NCI-H345 (cell line): ENCODE results near the gene PTPRF.
"Not testable (repeated sequence)": the region's sequence is repeated elsewhere in the genome, so short reads cannot be mapped to it uniquely, and the experiment has no call there.

Experiments used
- DNase-seq: peaks from one replicate; lab custom pipeline; 2025; lab: John Stamatoyannopoulos, UW

PTPRF gene

DNA sequence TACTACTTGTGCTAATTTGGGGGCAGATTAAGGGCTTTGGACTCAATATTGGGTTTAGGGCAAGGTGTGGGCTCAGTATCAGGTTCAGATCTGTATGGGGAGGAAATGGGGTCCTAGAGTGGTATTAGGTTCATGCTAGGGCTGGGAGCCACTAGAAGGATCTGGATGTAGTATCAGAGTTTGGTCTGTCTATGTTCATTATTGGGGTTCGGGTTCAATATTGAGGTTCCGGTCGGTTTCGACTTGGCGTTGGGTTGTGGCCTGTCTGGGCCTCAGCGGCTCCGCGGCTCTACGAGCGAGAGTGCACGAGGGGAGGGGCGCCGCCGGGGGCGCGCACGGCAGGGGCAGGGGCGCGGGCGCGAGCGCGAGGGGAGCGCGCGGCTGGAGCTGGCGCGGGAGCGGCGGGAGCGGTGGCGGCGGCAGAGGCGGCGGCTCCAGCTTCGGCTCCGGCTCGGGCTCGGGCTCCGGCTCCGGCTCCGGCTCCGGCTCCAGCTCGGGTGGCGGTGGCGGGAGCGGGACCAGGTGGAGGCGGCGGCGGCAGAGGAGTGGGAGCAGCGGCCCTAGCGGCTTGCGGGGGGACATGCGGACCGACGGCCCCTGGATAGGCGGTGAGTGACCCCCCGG is at the start of gene PTPRF:
PTPRF (plus strand) TSS at position 401 of the 624 bp plus-strand sequence. CDS start 14,193 bp downstream, outside the sequence.
- peak; percentile 76 for DNase-seq

DNA sequence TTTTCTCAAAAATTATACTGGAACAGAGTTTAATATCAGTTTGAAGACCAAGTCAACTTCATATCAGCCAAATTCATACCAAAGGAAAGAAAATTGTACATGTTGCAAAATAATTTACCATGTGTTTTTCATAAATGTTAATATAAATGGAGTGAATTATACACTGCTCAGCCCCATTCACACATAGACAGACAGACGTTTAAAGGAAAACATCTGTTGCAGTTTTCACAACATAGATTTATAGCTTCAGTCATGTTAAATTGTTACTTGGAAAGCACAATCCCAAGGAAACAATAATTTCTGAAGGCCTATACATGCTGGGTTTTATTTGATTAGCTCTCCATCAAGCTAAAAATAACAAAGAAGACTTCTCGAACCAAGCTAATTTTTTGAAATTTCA is 49.2 kb upstream of the PTPRF start:
- no peak for DNase-seq

DNA sequence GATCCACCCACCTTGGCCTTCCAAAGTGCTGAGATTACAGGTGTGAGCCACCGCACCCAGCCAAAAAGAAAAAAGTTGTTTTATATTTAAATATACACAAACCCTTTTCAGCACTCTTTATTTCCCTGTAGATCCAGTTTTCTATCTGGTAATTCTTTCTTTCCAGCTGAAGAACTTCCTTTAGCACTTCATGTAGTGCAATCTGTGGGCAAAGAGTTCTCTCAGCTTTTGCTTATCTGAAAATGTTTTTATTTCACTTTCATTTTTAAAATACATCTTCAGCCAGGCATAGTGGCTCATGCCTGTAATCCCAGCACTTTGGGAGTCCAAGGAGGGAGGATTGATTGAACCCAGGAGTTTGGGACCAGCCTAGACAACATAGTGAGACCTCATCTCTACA is 48.5 kb upstream of the PTPRF start:
- no peak for DNase-seq

DNA sequence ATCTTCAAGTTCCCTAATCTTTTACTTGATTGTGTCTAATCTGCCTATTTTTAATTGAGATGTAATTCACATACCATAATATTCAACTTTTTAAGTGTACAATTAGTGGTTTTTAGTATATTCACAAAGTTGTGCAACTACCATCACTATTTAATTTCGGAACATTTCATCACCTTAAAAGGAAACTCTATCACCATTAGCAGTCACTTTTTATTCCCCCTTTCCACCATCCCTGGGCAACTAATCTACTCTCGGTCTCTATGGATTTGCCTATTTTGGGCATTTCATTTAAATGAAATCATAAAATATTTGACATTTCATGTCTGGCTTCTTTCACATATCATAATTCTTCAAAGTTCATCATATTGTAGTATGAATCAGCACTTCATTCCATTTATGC is 46.3 kb upstream of the PTPRF start:
- no peak for DNase-seq

GRCh38 chr1:43488165-43488564 is 42.5 kb upstream of the PTPRF start:
- no peak for DNase-seq

DNA sequence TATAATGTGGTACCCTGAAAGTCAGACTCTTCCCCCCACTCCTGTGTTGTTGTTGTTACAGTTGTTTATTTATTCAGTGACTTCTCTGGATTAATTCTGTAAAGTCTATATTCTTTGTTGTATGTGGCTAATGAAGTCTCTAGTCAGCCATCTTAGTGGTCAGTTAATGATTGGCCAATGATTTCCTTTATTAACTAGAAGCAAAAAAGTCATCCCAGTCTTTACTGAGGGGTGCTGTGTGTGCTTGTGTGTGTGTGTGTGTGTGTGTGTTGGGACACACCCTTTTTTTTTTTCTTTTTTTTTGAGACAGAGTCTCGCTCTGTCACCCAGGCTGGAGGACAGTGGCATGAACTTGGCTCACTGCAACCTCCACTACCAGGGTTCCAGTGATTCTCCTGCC is 39.6 kb upstream of the PTPRF start:
- no peak for DNase-seq

- DNase-seq: no peak
Observed at GRCh38 chr1:43492826-43493225, 37.9 kb upstream of the PTPRF start.

- no peak for DNase-seq
Observed at GRCh38 chr1:43493661-43494450, 36.8 kb upstream of the PTPRF start.

- no peak for DNase-seq
Observed at GRCh38 chr1:43495204-43495603, 35.5 kb upstream of the PTPRF start.

DNA sequence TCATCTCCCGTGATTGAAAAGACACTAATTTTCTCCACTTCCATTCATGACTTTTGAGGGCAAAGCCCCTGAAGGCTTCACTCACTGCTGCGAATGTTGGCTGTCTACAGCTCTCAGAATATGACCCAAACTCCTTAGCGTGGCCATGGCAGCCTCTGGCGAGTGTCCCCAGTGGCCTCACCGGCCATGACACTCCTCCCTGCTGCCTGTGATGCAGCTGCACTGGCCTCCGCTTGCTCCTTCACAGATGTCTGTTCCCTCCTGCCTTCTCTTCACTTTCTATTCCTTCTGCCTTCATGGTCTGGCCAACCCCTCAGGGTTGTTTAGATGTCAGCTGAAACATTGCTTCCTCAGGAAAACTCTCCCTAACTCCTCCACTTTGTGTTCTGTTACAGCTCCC is 30.8 kb upstream of the PTPRF start:
- DNase-seq: no peak

DNA sequence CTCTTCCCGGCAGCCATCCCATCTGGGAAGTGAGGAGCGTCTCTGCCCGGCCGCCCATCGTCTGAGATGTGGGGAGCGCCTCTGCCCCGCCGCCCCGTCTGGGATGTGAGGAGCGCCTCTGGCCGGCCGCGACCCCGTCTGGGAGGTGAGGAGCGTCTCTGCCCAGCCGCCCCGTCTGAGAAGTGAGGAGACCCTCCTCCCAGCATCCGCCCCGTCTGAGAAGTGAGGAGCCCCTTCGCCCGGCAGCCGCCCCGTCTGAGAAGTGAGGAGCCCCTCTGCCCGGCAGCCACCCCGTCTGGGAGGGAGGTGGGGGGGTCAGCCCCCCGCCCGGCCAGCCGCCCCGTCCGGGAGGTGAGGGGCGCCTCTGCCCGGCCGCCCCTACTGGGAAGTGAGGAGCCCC is 28.9 kb upstream of the PTPRF start:
- not testable (repeated sequence) for DNase-seq

DNA sequence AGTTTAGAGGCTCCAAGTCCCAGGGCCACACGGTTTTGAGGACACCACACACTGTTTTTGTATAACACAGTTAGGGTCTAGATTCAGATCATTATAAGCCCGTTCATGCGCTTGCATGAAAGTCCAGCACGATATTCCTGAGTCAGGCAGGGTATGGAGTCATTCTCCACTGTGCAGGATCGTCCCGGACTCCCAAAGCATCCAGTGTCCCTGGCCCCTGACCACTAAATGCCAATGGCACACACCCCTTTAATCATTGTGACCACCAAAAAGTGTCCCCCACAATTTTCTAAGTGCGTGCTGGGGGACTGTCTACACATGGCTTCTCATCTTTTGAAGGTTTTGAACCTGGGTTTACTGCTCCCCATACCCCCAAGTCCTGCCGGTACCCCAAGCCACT is 27.1 kb upstream of the PTPRF start:
- DNase-seq: no peak

- DNase-seq: no peak
Observed at GRCh38 chr1:43505077-43505780, 25.5 kb upstream of the PTPRF start.

GRCh38 chr1:43506233-43506632 is 24.4 kb upstream of the PTPRF start:
- DNase-seq: peak; percentile 12

- no peak for DNase-seq
Observed at GRCh38 chr1:43507296-43508295, 23.1 kb upstream of the PTPRF start.

DNA sequence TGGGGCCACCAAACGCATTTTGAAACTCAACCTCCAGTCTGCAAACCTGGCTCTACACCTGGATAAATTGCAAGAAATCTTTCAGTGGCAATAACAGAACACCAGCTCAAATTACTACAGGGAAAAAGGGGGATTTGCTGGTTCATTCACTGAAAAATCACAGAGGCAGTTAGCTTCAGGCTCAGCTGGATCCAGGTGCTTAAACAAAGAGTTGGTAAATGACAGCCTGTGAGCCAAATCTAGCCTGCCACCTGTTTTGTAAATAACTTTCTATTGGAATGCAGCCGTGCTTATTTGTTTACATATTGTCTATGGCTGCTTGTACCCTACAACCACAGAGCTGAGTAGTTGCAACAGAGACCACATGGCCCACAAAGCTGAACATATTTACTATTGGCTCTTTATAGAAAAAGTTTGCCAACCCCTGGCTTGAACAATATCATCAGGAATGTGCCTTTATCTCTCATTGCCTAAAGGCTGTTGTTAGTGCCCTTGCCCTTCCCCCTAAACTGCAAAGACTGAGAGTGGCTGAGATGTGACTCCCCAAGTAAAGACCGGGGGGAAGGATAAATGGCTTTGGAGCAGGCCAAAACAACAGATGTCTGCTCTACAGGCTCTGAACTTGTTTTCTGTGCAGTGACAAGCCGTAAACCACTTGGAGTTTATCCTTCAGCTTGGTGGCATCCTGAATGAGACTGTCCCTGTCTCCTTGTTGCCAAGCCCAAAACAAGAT is 21.5 kb upstream of the PTPRF start:
- DNase-seq: no peak

DNA sequence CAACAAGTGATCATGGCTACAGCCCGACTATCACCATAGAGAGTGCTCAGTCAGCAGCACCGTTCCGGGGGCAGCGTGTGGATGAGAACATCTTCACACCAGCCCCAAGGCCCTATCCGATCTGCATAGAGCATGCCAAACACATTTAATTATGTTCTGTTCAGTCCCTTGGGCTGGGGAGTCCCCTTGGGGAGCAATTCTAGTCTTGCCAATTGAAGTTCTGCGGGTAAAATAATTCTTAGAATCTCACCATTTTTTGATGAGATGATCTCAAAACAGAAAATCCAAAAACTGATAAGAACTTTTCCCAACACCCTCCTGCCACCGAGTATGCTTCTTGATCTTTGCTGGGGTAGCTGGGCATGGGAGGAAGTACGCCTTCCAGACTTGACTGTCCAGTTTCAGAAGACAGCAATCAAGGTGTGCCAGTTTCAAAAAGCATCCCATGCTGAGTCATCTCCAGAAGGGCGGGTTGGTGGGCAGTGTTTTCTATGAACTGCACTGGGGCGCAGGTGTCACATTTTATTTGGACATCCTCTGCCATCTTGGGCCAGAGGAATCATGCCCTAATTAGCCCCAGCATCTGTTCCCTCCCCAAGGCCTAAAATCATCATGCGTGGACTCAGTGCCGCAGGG is 20.8 kb upstream of the PTPRF start:
- no peak for DNase-seq

GRCh38 chr1:43510621-43511020 is 20.1 kb upstream of the PTPRF start:
- no peak for DNase-seq

GRCh38 chr1:43511394-43511793 is 19.3 kb upstream of the PTPRF start:
- no peak for DNase-seq

- no peak for DNase-seq
Observed at GRCh38 chr1:43512133-43512532, 18.6 kb upstream of the PTPRF start.

GRCh38 chr1:43512681-43513080 is 18.0 kb upstream of the PTPRF start:
- no peak for DNase-seq
